ENCODE measurements around the gene PLK1.

- TF ChIP-seq GATA1 (IDR thresholded peaks at IDR 0.05; ENCODE audit: low read depth, low read length), result no peak
- no peak for TF ChIP-seq POLR2A (IDR thresholded peaks at IDR 0.05; ENCODE audit: low read length)
Measured at GRCh38 chr16:23679274-23679985, 741 bp downstream of the PLK1 start.
